HFF-Myc (cell line): ENCODE results near the gene FARP1.

Experiments
- DNase-seq: peaks from one replicate; pipeline ENCODE4 v3.0.0-alpha.2; 2011; ENCODE audit warnings: low read depth; ENCODE audit errors: extremely low read depth
- H3K4me3 ChIP-seq: replicated peaks from 2 replicates; pipeline ENCODE4 v1.5.1; 2011; ENCODE audit warnings: low read depth, mild to moderate bottlenecking, control low read depth, low read length
- TF ChIP-seq, protein P1 (sequence below): IDR thresholded peaks from 2 replicates; pipeline ENCODE4 v1.5.1; 2012; ENCODE audit warnings: mild to moderate bottlenecking, low read depth, low read length, control low read depth; ENCODE audit errors: missing control alignments

The FARP1 gene

DNA sequence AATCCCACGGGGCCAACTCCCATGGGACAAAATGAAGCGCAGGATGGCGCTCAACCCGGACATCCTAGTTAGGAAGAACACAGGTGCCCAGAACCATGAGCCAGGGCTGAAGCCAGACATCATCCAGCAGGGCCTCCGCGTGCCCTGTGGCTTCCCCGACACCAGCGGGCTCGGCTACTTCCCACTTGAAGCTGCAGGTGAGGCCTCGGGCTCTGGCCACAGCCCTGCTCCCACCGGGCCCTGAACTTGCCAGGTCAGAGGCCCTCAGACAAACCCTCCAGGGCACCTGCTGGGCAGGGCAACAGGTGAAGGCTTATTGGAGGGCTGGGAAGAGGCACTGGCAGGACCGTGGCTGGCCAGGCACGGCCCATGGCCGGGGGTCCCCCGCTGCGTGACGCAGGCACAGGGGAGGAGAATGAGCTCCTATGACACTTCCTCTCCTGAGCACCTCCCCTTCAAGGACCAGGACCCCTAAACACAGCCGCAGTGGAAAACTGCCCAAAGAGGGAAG is 316.3 kb downstream of the FARP1 start:
- TF ChIP-seq, protein P1, sequence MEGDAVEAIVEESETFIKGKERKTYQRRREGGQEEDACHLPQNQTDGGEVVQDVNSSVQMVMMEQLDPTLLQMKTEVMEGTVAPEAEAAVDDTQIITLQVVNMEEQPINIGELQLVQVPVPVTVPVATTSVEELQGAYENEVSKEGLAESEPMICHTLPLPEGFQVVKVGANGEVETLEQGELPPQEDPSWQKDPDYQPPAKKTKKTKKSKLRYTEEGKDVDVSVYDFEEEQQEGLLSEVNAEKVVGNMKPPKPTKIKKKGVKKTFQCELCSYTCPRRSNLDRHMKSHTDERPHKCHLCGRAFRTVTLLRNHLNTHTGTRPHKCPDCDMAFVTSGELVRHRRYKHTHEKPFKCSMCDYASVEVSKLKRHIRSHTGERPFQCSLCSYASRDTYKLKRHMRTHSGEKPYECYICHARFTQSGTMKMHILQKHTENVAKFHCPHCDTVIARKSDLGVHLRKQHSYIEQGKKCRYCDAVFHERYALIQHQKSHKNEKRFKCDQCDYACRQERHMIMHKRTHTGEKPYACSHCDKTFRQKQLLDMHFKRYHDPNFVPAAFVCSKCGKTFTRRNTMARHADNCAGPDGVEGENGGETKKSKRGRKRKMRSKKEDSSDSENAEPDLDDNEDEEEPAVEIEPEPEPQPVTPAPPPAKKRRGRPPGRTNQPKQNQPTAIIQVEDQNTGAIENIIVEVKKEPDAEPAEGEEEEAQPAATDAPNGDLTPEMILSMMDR: no peak
- no peak for DNase-seq

DNA sequence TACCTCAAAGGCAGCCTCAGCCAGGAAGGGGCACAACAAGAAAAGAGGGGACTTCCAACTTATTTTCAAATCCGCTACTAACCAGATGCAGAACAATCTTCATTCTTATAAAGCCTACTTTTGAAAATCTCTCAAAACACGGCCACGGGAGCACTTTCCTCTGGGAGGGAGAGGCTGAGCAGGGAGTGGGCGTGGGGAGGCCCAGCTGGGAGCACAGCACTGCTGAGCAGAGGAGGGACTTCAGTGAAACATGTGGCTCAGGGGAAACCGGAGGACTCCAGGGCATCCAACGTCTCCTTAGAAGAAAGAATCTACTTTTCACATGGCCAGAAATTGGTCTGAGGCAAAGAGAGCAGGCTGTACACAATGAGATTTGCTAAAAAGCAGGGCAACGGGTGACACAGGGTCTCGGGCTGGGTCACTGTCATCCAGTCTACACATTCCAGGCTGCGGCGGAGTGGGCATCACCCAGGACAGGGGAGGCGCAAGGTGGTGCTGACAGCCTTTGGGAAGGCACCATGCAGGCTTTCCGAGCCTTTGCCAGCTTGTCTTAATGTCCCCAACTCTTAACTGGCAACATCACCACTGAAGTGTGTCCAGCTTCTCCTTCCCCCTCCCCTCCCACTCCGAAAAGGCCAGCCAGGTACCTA is 317.0 kb downstream of the FARP1 start:
- no peak overlapping the region for H3K4me3 ChIP-seq
- DNase-seq: no peak
- TF ChIP-seq, protein P1: no peak

More for the DNA sequence above, 316.3 kb downstream of the FARP1 start:
- no peak overlapping the region for H3K4me3 ChIP-seq

DNA sequence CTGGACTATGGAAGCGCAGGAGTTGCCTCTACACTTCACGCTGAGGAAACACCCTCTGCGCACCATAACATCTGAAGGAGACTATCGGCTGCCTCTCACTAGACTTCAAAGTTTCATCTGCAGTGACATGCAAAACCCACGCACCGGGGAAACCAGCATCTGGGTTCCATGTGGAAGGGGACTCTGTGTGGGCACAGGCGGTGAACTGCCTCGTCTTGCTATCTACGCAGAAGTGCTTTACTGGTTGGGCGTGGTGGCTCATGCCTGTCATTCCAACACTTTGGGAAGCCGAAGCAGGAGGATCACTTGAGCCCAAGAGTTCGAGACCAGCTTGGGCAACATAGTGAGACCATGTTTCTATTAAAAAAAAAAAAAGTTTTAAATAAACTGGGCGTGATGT is 317.6 kb downstream of the FARP1 start:
- no peak for DNase-seq
- H3K4me3 ChIP-seq: no peak overlapping the region
- TF ChIP-seq, protein P1: no peak

DNA sequence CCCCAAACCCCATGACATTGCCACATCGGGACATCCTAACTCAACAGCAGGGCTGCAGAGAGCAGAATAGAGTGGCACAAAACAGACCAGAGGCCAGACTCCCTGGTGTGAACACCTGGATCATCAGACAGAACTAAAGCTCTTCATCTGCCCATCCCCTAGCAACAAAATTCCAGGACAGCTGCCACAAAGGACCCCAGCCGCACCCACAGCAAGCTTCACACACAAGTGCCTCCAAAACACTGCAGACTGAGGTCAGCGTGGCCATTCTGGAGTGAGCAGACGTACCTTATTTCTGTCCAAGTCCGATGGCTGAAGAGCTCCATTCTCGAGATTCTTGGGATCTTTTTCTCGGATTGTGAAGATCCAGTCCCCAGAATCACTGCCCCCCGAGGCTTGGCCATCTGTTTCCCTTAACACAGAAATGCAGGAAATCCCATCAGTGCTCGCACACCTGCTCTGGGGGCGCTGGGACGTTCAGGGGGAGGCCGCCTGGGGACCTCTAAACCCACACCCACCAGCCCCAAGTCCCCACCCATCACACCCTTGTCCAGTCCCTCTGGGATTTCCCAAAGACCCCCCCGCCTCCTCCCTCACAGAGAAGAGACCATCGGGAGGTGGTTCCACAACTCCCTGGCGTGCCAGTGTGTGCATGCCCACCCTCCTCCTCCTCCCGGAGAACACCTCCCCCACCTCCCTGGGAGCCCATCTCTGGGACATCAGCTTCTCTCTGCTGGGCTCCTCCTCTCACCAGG is 318.8 kb downstream of the FARP1 start:
- TF ChIP-seq, protein P1: no peak
- H3K4me3 ChIP-seq: no peak overlapping the region
- no peak for DNase-seq

DNA sequence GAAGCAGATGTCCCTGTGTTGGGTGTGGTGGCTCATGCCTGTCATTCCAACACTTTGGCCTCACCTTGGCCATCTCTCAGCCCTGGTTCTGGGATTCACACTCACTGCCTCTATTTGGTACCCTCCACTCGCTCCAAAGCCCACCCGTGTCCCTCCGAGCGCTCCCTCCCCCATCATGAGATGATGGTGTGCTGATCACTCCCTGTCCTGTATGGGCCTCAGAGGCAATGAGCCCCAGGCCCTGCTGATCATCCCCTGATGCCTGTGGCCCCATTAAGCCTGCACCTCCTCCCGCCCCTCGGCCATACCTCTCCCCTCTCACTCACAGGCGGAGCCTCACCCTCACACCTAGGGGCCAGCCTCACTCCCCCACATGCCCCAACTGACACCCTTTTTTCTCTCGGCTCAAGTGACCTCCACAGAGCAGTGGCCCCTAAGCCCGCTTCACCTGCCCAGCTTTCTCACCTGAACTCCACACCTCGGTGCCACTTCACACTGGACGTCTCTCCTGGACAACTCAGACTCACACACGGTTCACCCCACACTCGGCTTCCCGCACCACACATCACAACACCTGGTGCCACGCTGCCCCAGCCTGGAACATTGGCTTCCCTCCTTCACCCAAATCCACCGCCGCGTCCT is 319.5 kb downstream of the FARP1 start:
- TF ChIP-seq, protein P1: no peak
- DNase-seq: no peak
- no peak overlapping the region for H3K4me3 ChIP-seq

DNA sequence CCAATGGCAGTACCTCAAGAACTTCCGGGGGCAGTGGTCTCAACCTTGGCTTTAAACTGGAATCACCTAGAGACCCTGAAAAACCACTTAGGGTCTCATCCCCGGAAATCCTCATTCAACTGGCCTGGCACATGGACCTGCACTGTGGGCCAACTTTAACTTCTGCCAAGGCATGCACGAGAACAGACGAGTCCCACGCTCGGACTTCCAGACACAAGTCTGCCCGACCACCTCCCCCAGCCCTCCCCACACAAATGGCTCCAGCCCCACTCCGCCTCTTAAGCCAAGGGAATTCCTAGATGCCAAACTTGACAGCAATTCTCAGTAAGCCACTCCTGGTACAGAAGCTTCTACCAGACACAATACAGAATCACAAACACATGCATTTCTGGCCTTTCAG is 320.1 kb downstream of the FARP1 start:
- TF ChIP-seq, protein P1: no peak
- no peak for DNase-seq
- no peak overlapping the region for H3K4me3 ChIP-seq
